GM19372 (cell line): ENCODE measurements around the gene FIP1L1.
"Not testable (repeated sequence)": the region's sequence is repeated elsewhere in the genome, so short reads cannot be mapped to it uniquely, and the experiment has no call there.

Experiments
- ATAC-seq: cut with Tn5 transposase; IDR thresholded peaks from one replicate; pipeline ENCODE4 v1.9.1; 2021; ENCODE audit warnings: mild to moderate bottlenecking, low read depth, moderate library complexity; ENCODE audit not compliant: unreplicated experiment

FIP1L1 gene

GRCh38 chr4:53374777-53375258 lies 2.6 kb upstream of the FIP1L1 start:
- no peak for ATAC-seq

GRCh38 chr4:53376900-53377299 lies 541 bp upstream of the FIP1L1 start:
- no peak for ATAC-seq

GRCh38 chr4:53378171-53378482 lies 686 bp downstream of the FIP1L1 start:
- ATAC-seq, result no peak

GRCh38 chr4:53380221-53380620 lies 2.8 kb downstream of the FIP1L1 start:
- ATAC-seq, result no peak

- ATAC-seq, result not testable (repeated sequence)
These were observed 32.0 kb downstream of the FIP1L1 start for GRCh38 chr4:53409479-53409878.

- no peak for ATAC-seq
These were observed 41.8 kb downstream of the FIP1L1 start for GRCh38 chr4:53419208-53419607.

GRCh38 chr4:53421791-53422190 lies 44.4 kb downstream of the FIP1L1 start:
- ATAC-seq, result no peak

GRCh38 chr4:53422367-53422766 lies 44.9 kb downstream of the FIP1L1 start:
- ATAC-seq, result no peak

- ATAC-seq, result no peak
These were observed 46.8 kb downstream of the FIP1L1 start for GRCh38 chr4:53424280-53424679.

GRCh38 chr4:53427366-53427765 lies 49.9 kb downstream of the FIP1L1 start:
- no peak for ATAC-seq

- no peak for ATAC-seq
These were observed 53.6 kb downstream of the FIP1L1 start for GRCh38 chr4:53431052-53431451.

- no peak for ATAC-seq
These were observed 55.3 kb downstream of the FIP1L1 start for GRCh38 chr4:53432528-53433424.

- ATAC-seq, result no peak
These were observed 58.8 kb downstream of the FIP1L1 start for GRCh38 chr4:53436251-53436650.

GRCh38 chr4:53441564-53441963 lies 64.1 kb downstream of the FIP1L1 start:
- no peak for ATAC-seq

GRCh38 chr4:53444954-53445353 lies 67.5 kb downstream of the FIP1L1 start:
- ATAC-seq, result no peak

GRCh38 chr4:53450773-53451172 lies 73.3 kb downstream of the FIP1L1 start:
- ATAC-seq, result no peak

GRCh38 chr4:53453385-53453784 lies 75.9 kb downstream of the FIP1L1 start:
- ATAC-seq, result no peak

- ATAC-seq, result no peak
These were observed 78.3 kb downstream of the FIP1L1 start for GRCh38 chr4:53455766-53456165.

- ATAC-seq, result no peak
These were observed 78.7 kb downstream of the FIP1L1 start for GRCh38 chr4:53456178-53456577.

GRCh38 chr4:53459548-53459947 lies 82.1 kb downstream of the FIP1L1 start:
- ATAC-seq, result no peak

GRCh38 chr4:53461244-53461643 lies 83.8 kb downstream of the FIP1L1 start:
- ATAC-seq, result no peak

- ATAC-seq, result no peak
These were observed 85.9 kb downstream of the FIP1L1 start for GRCh38 chr4:53463340-53463739.
